Activated CD8-positive, alpha-beta memory T cell treated with anti-CD3 and anti-CD28 coated beads, Interleukin-2, amount 50 U/mL, for 24 hours (primary cell): ENCODE results near the gene ANKRD33B.
"Not testable (repeated sequence)": the region's sequence is repeated elsewhere in the genome, so short reads cannot be mapped to it uniquely, and the experiment has no call there.

Experiments used
- DNase-seq: peaks from one replicate; pipeline ENCODE4 v3.0.0-alpha.2; 2020; ENCODE audit errors: extremely low read depth

Gene ANKRD33B

DNA sequence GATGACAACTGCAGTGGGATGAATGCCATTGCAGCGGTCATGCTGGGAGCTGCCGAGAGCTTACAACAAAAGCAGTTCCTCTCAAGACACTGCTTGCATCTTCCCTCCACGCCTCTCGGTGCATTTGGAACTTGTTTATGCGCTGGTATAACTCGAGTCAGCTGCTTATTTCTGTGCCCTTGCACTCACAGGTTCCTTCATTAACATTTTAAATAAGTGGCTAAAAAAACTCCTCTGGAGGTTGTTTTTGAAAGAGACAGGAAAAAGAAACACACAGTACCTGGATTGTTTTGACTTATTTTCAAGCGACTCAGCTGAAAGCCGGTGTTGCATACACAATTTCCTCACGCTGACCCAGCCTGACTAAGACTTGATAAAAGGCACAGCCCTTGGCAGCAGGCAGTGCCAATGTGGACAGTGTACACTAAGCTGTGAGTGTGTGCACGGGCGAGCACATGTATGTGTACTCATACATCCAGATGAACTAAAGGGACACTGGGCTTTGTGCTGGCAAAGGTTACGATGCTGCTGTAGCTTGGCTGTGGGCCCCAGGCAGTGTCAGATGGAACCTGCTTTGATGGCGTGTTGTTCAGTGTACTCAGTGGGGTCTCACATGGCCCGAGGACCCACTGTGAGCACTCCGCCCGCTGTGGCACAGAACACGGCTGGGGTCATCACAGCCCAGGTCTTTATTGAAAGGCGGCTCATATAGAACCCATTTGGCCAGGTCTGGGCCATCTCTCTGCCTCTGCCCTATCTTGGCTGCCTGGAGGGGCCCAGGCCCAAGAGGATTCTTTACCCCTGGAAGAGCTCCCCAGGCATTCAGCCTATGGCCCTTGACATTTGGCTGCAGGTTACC lies 92.3 kb downstream of the ANKRD33B start:
- no peak for DNase-seq

DNA sequence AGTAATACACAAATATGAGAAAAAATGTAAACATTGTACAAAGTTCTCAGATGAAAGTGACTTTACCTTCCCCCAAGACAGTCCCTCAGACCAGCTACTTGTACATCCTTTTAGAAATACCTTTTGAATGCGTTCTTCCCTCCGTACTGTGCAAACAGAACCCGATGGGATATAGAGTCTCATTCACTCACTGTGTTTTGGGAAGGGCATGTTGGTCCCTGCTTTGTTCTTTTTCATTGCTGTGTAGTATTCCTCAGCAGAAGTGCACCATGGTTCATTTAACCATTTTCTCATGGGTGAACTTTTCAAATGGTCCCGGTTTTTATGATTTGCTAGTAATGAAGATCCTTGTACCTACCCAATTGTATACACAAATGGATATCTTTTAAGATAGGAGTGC lies 94.4 kb downstream of the ANKRD33B start:
- no peak for DNase-seq

DNA sequence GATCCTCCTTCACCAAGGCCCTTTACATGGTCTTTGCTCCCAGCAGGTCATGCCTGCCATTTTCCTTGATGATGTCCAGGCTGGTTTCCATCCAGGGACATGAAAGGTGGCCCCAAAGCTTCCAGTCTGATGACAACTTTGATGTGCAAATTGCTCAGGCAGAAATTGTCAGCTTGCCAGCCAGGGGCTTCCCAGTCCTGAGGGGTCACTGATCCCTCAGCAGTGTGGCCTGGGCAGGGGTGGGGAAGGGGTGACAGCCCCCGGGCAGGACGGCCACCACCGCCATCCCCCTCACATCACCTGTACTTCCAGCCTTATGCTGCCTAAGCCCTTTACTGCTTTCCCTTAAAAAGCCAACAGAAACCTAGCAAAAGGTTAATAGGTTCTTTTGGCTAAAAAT lies 96.3 kb downstream of the ANKRD33B start:
- no peak for DNase-seq

DNA sequence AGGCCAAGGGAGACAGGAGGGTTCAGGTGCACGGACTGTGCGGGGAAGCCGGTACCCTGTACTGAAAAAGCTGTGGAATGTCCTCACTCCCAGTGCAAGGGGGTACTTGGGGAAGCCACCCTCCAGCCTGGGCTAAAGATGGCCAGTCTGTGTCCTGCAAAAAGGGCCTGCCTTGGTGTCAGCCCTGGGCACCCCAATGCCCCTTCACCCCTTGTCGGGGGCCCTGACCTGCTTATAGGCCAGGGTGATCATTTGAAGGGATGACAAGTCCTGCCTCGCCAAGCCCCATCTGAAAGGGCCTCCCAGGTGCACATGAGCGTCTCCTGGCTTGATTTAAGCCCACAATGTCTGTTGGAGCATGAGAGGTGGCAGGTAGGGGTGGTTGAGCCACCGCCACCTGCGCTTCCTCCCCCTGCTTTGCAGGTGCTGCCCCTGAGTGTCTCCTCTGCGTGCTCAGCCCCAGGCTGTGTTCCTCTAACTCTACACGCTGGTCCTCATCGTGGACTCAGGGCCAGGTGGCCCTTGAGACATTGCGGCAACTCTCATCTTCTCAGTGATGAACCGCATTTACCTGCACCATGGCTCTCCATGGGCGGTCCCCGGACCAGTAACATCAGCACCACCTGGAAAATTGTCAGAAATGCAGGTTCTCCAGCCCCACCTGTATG lies 97.0 kb downstream of the ANKRD33B start:
- DNase-seq: no peak

DNA sequence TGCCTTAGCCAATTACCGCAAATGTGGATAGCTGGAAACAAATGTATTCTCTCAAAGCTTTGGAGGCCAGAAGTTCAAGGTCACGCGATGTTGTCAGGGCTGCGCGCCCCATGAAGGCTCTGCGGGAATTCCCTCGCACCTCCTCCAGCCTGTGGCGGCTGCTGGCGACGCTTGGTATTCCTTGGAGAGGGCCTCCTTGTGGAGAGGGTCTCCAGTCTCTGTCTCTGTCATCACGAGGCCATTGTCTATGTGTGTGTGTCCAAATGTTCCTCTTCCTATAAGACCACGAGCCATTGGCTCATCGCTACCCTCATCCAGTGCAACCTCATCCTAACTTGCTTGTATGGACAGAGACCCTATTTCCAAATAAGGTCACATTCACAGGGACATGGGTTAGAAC lies 97.5 kb downstream of the ANKRD33B start:
- DNase-seq: no peak

DNA sequence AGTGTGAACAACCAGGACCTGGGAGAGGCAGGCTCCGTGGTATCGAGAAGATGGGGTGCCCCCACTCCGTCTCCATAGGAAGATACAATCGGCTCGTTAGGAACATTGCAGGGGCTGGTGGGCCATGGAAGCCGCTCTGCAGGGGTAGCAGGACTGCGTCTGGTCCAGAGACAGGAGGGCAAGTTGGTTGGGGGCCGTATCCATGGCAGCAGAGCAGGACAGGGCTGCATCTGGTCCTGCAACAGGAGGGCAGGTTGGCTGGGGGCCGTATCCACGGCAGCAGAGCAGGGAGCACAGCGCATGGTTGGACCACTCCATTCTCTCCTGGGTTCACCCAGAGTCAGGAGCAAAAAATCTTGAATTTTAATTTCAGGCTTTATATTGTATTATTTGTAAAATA lies 98.2 kb downstream of the ANKRD33B start:
- DNase-seq: no peak

DNA sequence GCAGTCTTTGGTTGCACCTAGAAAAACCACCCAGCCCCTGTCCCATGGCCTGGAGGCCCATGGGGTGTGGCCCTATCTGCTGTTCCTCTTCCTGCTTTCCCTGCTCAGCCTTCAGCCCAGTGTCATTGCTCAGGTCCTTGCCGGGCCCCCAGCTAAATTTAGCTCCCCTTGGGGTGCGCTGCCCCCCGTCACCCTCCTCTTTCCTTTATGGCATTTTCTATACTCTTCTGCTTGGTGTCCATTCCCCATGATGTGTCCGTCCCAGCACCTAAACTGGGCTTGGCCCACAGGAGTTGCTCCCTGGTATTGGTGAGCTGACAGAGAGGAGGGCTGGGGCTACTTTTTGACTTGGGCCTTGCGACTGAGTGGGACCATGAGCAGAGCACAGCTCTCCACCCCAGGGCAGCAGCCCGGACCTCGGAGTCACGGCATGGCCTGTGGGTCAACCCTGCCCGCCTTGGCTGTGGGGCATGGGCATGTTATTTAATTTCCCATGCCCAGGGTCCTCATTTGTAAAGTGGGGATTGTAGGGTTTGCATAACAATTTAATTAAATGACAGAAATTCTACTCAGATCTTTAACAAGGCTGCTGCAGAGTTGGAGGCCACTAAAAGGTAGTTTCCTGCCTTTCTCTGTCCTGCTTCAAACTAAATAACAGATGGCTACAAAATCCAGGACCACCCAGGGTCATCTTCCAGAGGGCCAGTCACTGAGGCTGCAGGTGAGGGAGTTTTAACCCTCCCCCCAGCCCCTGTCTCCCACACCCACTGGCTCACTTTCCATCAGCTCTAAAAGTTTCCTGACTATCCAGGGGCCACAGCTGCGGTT lies 99.0 kb downstream of the ANKRD33B start:
- no peak for DNase-seq

DNA sequence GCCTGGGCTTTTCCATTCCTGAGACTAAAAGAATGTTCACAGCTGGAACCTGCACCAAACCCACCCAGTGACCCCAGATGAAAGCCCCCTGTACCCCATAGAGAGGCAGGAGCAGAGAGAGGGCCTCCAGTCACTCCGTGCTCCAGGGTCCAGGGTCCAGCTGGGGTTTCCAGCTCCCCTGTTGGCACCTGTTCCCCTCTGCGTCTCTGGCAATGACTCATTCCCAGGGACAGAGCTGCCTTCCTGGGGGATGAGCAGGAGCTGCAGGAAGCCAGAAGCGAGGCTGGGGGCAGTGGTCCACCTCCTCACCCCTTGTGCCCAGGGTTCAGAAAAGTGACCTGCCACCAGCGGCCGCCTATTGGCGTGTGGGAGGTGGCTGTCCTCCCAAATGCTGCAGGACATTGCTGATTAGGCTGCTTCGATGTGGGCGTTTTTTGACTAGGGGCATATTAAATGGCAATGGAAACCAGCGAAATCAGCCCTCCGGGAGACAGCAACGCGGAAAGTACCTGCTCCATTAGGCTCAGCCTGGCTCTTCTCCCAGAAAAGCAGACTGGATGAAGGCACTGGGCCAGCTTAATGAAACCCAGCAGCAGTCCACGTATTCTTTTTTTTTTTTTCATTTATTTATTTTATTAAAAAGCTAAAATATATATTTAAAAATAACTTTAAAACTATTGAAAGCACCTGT lies 99.8 kb downstream of the ANKRD33B start:
- DNase-seq: no peak

DNA sequence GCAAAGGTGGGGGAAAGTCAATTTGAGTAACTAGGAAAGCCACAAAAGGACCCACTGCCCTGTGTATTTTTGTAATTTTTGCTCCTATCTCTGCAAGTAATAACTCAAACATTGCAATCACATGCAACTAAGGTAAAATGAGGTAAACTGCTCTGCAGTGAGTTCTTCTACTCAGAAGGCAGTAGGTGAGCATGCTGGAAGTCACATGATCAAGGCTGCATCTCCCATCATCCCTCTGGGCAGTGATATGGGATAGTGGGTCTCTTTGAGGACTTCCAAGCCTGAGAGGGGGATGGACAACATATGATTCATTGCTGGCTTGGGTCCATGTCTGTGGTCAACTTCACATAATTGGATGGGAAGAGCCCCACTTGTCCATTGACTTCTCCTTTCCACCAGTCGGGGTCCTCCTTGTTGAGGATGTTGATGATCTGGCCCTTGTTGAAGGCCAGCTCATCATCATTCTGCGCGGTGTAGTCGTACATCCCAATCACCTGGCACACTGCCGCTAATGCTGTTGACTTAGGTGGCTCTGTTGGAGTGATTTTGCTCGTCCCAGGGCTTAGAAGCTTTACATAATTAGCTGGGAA lies 100.4 kb downstream of the ANKRD33B start:
- not testable (repeated sequence) for DNase-seq

DNA sequence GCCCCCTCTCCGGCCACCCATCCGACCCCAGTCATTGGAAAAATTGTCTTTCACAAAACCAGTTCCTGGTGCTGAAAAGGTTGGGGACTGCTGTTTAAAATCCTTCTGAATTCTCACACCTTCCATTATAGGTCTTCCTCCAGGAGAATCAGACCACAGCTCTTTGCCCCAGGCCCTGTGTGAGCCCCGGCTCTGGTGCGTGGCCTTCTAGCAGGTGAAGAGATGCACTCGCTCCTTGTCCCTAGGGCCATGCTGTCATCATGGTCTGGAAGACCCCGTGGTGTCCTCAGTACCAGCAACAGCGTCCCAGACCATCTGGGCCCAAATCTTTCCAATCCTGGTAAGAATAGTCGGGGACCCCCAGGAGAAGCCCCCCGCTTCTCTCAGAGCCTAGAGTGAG lies 101.9 kb downstream of the ANKRD33B start:
- no peak for DNase-seq

DNA sequence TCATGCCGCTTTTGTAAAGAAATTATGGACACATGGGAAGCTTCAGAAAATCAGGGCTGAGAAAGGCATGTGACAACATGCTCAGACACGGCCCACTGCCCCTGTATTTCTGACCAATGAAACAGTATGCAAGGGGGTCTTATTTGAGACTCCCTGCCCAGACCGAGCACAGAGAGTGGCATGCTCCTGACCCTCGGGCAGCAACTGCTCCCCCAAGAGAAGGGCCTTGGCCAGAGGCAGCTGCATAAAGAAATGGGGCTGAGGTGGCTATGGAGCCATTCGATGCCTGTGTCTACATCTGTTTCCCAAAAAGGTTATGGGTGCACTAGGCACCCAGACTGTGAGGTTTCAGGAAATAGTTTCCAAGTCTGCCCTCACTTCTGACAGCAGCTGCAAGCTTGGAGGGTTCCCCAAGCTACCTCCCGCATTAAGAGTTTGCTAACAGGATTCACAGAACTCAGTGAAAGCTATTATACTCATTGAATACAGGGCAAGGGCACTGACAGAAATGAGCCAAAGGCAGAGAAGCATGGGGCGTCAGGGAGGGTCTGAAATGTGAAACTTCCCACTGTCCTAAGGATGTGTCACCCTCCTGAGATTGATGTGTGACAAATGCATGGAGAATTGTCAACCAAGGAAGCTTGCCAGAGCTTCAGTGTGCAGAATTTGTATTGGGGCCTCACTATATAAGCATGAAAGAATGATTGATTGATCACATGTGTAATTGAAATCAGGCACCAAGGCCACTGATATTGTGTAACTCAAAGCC lies 102.8 kb downstream of the ANKRD33B start:
- no peak for DNase-seq

DNA sequence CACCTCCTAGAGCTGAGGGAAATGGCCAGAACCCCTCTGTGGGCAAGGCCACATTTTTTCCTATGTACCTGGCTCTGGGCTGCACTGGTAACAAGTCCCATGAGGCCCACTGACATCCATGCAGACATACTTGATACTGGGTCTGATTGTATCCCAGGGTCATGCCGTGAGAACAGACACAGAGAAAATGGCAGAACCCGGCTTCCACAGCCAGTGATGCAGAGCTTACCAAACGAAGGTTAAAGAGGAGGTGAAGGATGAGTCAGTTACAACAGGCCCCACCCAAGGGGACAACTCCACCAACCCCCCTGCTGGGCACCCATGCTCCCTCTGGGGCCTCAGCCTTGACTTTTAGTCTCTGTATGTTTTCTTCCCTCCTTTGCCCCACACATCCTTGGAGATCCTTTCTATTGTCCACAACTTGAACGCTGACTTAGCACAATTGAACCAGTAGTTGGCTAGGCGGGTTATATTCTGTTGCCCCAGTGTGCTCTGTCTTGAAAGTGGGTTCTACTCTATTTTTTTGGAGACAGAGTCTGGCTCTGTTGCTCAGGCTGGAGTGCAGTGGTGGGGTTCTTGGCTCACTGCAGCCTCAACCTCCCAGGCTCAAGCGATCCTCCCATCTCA lies 103.7 kb downstream of the ANKRD33B start:
- DNase-seq: no peak

DNA sequence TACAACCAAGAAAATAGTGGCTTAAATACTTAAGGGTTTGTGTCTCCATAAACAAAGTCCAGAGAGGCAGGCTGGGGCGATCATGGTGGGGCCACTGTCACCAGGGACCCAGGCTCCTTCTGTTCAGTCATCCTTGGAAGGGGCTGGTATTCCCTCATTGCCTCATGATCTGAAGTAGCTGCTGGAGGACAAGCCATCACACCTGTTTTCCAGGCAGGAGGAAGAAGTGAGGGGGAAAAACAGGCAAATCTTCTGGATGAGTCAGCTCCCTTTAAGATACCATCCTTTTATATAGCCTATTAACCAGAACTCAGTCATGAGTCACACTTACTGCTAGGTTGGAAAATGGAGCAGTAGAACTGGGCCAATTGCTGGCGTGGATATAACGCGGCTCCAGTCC lies 104.8 kb downstream of the ANKRD33B start:
- DNase-seq: no peak

DNA sequence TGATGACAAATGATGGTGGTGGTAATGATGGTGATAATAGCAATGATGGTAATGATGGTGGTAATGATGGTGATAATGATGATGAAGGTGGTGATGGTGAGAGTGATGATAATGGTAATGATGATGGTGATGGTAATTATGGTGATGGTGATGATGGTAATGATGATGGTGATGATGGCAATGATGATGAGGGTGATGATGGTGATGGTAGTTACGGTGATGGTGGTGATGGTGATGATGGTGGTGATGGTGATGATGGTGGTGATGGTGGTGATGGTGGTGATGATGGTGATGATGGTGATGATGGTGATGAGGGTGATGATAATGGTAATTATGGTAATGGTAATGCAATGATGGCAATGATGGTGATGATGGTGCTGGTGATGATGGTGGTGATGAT lies 106.1 kb downstream of the ANKRD33B start:
- no peak for DNase-seq

DNA sequence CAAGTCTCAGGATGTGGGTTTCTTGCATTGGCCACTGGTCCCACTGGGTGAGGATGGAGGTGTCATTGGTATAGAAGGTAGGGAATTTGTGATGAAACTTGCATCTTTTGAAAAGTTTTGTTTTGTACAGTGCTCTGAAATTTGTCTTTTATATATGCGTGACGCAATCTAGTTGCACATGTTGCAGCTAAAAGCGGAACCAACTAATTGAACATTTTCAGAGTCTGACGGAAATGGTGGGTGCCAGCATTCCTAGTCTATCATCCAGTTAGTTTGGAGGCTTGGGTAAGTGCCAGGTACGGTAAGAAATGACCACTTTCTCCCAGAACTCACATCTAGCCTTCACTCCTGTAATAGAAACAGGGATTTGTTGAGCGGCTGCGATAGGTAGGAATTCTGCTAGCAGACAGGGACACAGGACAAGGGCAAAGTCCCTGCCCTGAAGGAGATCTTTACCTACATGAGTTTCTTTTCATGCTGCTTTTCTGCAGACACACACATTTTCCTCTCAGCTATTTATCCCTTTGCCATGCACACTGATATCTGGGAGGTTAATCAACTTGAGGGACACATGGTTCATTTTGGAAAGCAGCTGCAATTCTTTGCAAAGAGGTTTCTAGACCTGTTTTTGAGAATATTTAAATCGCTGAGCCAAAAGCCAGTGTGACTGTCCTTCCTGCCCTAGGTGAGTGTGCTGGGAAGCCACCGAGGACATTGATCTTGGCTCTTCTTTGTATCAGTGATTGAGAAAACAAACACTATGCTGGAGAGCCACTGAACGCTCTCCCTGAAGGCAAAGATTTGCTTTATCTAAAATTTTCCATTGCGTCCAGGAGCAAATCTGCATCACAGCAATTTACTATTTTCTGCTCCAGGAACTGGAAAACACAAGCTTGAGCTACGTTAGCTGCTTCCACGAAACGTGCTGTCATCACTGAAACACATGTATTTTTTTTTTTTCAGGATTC lies 107.5 kb downstream of the ANKRD33B start:
- no peak for DNase-seq

DNA sequence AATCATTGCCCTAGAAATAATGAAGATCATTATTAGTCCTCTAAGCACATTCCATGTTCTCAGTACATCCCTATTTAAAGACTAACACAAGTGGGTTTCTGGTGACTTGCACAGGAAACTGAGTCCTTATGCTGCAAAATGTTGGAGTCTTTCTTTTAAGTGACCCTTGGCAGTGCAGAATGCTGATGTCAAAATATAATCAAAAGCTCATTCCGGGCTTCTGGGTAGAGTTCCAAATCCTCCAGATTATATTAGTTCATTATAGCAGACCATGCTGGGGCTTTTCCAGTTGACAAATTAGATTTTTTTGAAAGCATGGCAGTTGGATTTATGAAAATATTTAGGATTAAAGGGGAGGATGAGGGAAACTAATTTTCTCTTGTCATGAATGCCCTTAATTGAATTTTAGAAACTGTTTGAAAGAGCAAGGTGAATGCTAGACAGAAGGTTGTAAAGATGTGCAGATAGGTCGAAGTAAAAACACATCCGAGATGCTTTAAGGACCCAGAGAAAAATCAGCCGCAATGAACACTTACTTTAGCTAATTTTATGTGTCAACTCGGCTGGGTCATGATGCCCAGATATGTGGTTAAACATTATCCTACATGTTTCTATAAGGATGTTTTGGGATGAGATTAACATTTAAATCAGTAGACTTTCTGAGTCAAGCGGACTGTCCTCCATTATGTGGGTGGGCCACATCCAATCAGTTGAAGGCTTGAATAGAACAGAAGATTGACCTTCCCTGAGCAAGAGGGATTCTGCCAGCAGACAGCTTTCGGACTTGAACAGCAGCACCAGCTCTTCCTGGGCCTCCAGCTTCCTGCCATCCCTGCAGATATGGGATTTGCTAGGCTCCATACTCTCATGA lies 108.5 kb downstream of the ANKRD33B start:
- no peak for DNase-seq

DNA sequence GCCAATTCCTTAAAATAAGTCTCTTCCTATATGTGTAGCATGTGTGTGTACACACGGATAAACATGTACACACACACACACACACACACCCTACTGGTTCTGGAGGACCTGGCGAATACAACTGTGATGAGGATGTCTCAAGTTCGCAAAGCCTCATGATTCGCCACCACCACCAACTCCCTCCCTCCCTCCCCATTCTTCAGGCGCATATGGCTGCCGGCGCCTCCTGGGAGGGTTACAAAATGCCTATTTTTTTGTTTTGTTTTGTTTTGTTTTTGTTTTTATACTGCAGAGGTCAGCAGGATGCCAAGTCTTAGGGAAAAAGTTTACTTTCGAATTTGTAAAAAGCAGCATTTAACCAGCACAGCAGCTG lies 109.1 kb downstream of the ANKRD33B start:
- DNase-seq: no peak

DNA sequence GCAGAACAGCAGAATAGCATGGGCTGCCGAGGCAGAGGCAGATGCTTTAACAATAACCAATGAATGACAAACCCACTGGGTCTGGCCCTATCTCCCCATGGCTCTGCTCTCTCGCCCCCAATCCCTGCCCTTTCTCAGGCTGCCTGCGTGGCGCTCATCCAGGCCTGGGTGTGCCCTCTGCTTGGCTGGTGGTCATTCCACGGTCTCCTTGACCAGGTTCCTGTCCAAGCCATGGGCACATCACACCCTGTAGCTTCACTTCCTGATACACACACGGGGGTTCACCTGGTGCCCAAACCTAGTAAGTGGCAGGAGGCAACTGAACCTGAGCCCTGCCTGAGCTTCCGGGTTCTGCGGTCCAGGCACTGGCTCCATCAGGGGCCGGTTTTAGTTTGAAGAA lies 109.5 kb downstream of the ANKRD33B start:
- no peak for DNase-seq
